Kidney glomerular epithelial cell (primary cell): ENCODE measurements around the gene ABCA1.
A peak's percentile ranks its signal among the peaks of the same experiment; 100 is the strongest.
"Not testable (repeated sequence)": the region's sequence is repeated elsewhere in the genome, so short reads cannot be mapped to it uniquely, and the experiment has no call there.

ENCODE experiments used
- DNase-seq: peaks from one replicate; lab custom pipeline; 2025; lab: John Stamatoyannopoulos, UW

ABCA1 gene

GRCh38 chr9:104769029-104769428, 158.9 kb downstream of the ABCA1 start:
- not testable (repeated sequence) for DNase-seq

GRCh38 chr9:104767507-104767906, 160.4 kb downstream of the ABCA1 start:
- DNase-seq = no peak

GRCh38 chr9:104766025-104766424, 161.9 kb downstream of the ABCA1 start:
- DNase-seq = no peak

GRCh38 chr9:104765138-104765537, 162.8 kb downstream of the ABCA1 start:
- no peak for DNase-seq

- DNase-seq = no peak
These were observed 169.0 kb downstream of the ABCA1 start for GRCh38 chr9:104758974-104759373.

- DNase-seq = no peak
These were observed 177.7 kb downstream of the ABCA1 start for GRCh38 chr9:104750185-104750767.

- DNase-seq = peak; percentile 51
These were observed 179.5 kb downstream of the ABCA1 start for GRCh38 chr9:104748359-104749031.

GRCh38 chr9:104747565-104748358, 180.2 kb downstream of the ABCA1 start, which contains the start of gene NIPSNAP3A:
TSS of gene NIPSNAP3A (plus strand) at chr9:104747683. CDS start at chr9:104747793, 110 bp downstream.
- DNase-seq = peak; percentile 66

GRCh38 chr9:104747245-104747564, 180.8 kb downstream of the ABCA1 start:
- no peak for DNase-seq

- no peak for DNase-seq
These were observed 181.2 kb downstream of the ABCA1 start for GRCh38 chr9:104746798-104747197.

GRCh38 chr9:104746285-104746684, 181.7 kb downstream of the ABCA1 start:
- DNase-seq = no peak

GRCh38 chr9:104745852-104746251, 182.1 kb downstream of the ABCA1 start:
- no peak for DNase-seq

- peak; percentile 55 for DNase-seq
These were observed 184.5 kb downstream of the ABCA1 start for GRCh38 chr9:104743376-104743985.

- peak; percentile 4 for DNase-seq
These were observed 187.3 kb downstream of the ABCA1 start for GRCh38 chr9:104740621-104741020.

GRCh38 chr9:104738452-104738851, 189.5 kb downstream of the ABCA1 start:
- no peak for DNase-seq
